Neural crest cell (in vitro differentiated cells): ENCODE measurements around the gene PCDHA5. TPM values are rescaled to one million over a fixed set of nuclear protein-coding genes. Genes with fewer than 3 reads are reported as not detected.
A peak's percentile ranks its signal among the peaks of the same experiment; 100 is the strongest.

Experiments
- DNase-seq: peaks from one replicate; pipeline ENCODE4 v3.0.0; 2021; ENCODE audit warnings: low read depth, mixed read lengths, low spot score
- H3K27ac Mint-ChIP-seq: one replicate; pipeline ENCODE4 v1.8.0; 2021; ENCODE audit warnings: mild to moderate bottlenecking, mixed read lengths; ENCODE audit not compliant: unreplicated experiment
- H3K27me3 Mint-ChIP-seq: 2 replicates; pipeline ENCODE4 v1.8.0; 2021; ENCODE audit warnings: low read depth, mild to moderate bottlenecking, mixed read lengths
- H3K36me3 Mint-ChIP-seq: 2 replicates; pipeline ENCODE4 v1.8.0; 2021; ENCODE audit warnings: low read depth, mild to moderate bottlenecking, mixed read lengths
- H3K4me1 Mint-ChIP-seq: 2 replicates; pipeline ENCODE4 v1.8.0; 2021; ENCODE audit warnings: mixed read lengths
- H3K4me3 Mint-ChIP-seq: one replicate; pipeline ENCODE4 v1.8.0; 2021; ENCODE audit warnings: mild to moderate bottlenecking, mixed read lengths
- H3K9me3 Mint-ChIP-seq: 2 replicates; pipeline ENCODE4 v1.8.0; 2021; ENCODE audit warnings: mixed read lengths
- total RNA-seq: library from RNA; stranded (reverse); gene quantifications from 2 replicates; pipeline ENCODE4 v1.2.1, GENCODE V29; 2021
- TF ChIP-seq, protein P1 (sequence below): fragments of 200-600 bp; sonication (generic); conservative IDR thresholded peaks from 2 replicates; pipeline ENCODE4 v1.5.0; 2021; ENCODE audit warnings: antibody characterized with exemption, mild to moderate bottlenecking

The PCDHA5 gene
- total RNA-seq, 1 donor from 2014 or later, result 1.4 TPM

DNA sequence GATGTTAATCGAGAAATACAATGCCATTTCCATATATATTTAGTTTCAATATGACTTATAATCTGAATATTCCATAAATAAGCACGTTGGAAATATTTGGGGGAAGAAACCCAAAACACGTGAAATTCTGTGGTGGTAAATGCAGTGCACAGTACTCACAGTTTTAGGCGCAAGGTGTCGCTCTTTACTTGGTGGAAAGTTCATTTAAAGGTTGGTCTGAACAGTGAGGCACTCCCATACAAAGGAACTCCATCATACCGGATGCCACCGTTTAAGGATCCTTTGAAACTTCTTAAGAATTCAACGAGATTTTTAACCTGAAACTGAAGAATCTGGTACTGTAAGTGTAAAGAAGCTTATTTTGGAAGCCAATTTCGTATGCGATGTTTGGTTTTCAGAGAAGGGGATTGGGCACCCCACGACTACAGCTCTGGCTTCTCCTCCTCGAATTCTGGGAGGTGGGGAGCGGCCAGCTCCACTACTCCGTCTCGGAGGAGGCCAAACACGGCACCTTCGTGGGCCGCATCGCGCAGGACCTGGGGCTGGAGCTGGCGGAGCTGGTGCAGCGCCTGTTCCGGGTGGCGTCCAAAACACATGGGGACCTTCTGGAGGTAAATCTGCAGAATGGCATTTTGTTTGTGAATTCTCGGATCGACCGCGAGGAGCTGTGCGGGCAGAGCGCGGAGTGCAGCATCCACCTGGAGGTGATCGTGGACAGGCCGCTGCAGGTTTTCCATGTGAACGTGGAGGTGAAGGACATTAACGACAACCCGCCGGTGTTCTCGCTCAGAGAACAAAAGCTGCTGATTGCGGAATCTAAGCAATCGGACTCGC lies 47.5 kb downstream of the PCDHA5 start, which contains the start of gene PCDHA11:
TSS of gene PCDHA11 (plus strand) at position 237 of the 834 bp plus-strand sequence. CDS start at position 384, 147 bp downstream.
- Mint-ChIP-seq H3K36me3 (peaks cover 45% of the 10 kb centered on the region), H3K9me3 (peaks cover 17% of the 10 kb centered on the region), H3K4me1 (peaks cover 4% of the 10 kb centered on the region), H3K4me3 (peak within 1 kb of the TSS; percentile 91), H3K27ac (peak within 1 kb of the TSS; percentile 31), H3K27me3 (no peaks in the 10 kb centered on the region)
- TF ChIP-seq, protein P1, sequence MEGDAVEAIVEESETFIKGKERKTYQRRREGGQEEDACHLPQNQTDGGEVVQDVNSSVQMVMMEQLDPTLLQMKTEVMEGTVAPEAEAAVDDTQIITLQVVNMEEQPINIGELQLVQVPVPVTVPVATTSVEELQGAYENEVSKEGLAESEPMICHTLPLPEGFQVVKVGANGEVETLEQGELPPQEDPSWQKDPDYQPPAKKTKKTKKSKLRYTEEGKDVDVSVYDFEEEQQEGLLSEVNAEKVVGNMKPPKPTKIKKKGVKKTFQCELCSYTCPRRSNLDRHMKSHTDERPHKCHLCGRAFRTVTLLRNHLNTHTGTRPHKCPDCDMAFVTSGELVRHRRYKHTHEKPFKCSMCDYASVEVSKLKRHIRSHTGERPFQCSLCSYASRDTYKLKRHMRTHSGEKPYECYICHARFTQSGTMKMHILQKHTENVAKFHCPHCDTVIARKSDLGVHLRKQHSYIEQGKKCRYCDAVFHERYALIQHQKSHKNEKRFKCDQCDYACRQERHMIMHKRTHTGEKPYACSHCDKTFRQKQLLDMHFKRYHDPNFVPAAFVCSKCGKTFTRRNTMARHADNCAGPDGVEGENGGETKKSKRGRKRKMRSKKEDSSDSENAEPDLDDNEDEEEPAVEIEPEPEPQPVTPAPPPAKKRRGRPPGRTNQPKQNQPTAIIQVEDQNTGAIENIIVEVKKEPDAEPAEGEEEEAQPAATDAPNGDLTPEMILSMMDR, result peak; percentile 66
- peak; percentile 18 for DNase-seq

DNA sequence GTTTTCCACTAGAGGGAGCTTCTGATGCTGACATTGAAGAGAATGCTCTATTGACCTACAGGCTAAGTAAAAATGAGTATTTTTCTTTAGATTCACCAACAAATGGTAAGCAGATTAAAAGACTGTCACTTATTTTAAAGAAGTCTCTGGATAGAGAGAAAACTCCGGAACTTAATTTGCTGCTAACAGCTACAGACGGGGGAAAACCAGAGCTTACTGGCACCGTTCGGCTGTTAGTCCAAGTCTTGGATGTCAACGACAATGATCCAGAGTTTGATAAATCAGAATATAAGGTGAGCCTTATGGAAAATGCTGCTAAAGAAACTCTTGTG lies 48.1 kb downstream of the PCDHA5 start:
- H3K27me3 Mint-ChIP-seq, result no peaks in the 10 kb centered on the region
- TF ChIP-seq, protein P1, result no peak
- H3K9me3 Mint-ChIP-seq, result peaks cover 15% of the 10 kb centered on the region
- peak overlapping the region; percentile 91 for H3K4me3 Mint-ChIP-seq
- DNase-seq, result no peak
- peaks cover 47% of the 10 kb centered on the region for H3K36me3 Mint-ChIP-seq
- peaks cover 4% of the 10 kb centered on the region for H3K4me1 Mint-ChIP-seq
- no peak overlapping the region for H3K27ac Mint-ChIP-seq

DNA sequence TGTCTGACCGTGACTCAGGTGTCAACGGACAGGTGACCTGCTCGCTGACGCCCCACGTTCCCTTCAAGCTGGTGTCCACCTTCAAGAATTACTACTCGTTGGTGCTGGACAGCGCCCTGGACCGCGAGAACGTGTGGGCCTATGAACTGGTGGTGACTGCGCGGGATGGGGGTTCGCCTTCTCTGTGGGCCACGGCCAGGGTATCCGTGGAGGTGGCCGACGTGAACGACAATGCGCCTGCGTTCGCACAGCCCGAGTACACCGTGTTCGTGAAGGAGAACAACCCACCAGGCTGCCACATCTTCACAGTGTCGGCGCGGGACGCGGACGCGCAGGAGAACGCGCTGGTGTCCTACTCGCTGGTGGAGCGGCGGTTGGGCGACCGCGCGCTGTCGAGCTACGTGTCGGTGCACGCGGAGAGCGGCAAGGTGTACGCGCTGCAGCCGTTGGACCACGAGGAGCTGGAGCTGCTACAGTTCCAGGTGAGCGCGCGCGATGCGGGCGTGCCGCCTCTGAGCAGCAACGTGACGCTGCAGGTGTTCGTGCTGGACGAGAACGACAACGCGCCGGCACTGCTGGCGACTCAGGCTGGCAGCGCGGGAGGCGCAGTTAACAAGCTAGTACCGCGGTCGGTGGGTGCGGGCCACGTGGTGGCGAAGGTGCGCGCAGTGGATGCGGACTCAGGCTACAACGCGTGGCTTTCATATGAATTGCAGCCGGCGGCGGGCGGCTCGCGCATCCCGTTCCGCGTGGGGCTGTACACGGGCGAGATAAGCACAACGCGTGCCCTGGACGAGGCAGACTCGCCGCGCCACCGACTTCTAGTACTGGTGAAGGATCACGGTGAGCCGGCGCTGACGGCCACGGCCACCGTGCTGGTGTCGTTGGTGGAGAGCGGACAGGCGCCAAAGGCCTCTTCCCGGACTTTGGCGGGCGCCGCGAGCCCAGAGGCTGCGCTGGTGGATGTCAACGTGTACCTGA lies 49.1 kb downstream of the PCDHA5 start:
- no peak for DNase-seq
- Mint-ChIP-seq H3K4me3 (no peak overlapping the region), H3K36me3 (peaks cover 53% of the 10 kb centered on the region), H3K27ac (no peak overlapping the region), H3K4me1 (peaks cover 10% of the 10 kb centered on the region), H3K9me3 (peaks cover 18% of the 10 kb centered on the region), H3K27me3 (no peaks in the 10 kb centered on the region)
- TF ChIP-seq, protein P1, result no peak

Other genes with a start within 250 kb of the PCDHA5 start
- 0.28 and 0.55 TPM in 2 replicates for gene CD14, start 188.4 kb upstream of the PCDHA5 start, total RNA-seq
- 25.2 and 27.4 TPM in 2 replicates for gene TMCO6, start 182.2 kb upstream of the PCDHA5 start, total RNA-seq
- gene NDUFA2, start 174.0 kb upstream of the PCDHA5 start, total RNA-seq, result 62.7 and 69.7 TPM in 2 replicates
- gene IK, start 173.8 kb upstream of the PCDHA5 start, total RNA-seq, result 80.0 and 87.3 TPM in 2 replicates
- 23.6 and 24.0 TPM in 2 replicates for gene WDR55, start 156.7 kb upstream of the PCDHA5 start, total RNA-seq
- gene DND1, start 148.0 kb upstream of the PCDHA5 start, total RNA-seq, result 4.2 and 4.6 TPM in 2 replicates
- 92.7 and 98.7 TPM in 2 replicates for gene HARS1, start 130.2 kb upstream of the PCDHA5 start, total RNA-seq
- 31.8 and 33.2 TPM in 2 replicates for gene HARS2, start 130.2 kb upstream of the PCDHA5 start, total RNA-seq
- gene ZMAT2, start 121.2 kb upstream of the PCDHA5 start, total RNA-seq, result 53.0 and 55.0 TPM in 2 replicates
- 0.07 TPM in 1 of 2 replicates, not detected in the other for gene PCDHA1, start 35.5 kb upstream of the PCDHA5 start, total RNA-seq
- 1.2 TPM in 2 replicates for gene PCDHA2, start 26.8 kb upstream of the PCDHA5 start, total RNA-seq
- gene PCDHA3, start 20.6 kb upstream of the PCDHA5 start, total RNA-seq, result 0.32 and 0.37 TPM in 2 replicates
- gene PCDHA4, start 14.5 kb upstream of the PCDHA5 start, total RNA-seq, result 9.0 and 9.9 TPM in 2 replicates
- gene PCDHA6, start 6.3 kb downstream of the PCDHA5 start, total RNA-seq, result 11.4 and 12.1 TPM in 2 replicates
- gene PCDHA7, start 12.7 kb downstream of the PCDHA5 start, total RNA-seq, result 1.9 and 2.3 TPM in 2 replicates
- 1.9 and 2.3 TPM in 2 replicates for gene PCDHA8, start 19.6 kb downstream of the PCDHA5 start, total RNA-seq
- gene PCDHA9, start 26.8 kb downstream of the PCDHA5 start, total RNA-seq, result 1.4 TPM in 2 replicates
- gene PCDHA10, start 34.3 kb downstream of the PCDHA5 start, total RNA-seq, result 7.3 and 7.4 TPM in 2 replicates
- gene PCDHA11, start 47.3 kb downstream of the PCDHA5 start, total RNA-seq, result 6.5 and 6.8 TPM in 2 replicates
- 5.5 and 6.6 TPM in 2 replicates for gene PCDHA12, start 53.7 kb downstream of the PCDHA5 start, total RNA-seq
- gene PCDHA13, start 60.5 kb downstream of the PCDHA5 start, total RNA-seq, result 1.2 and 1.3 TPM in 2 replicates
- gene PCDHAC1, start 104.7 kb downstream of the PCDHA5 start, total RNA-seq, result 4.1 and 4.4 TPM in 2 replicates
- 1.8 and 1.9 TPM in 2 replicates for gene PCDHAC2, start 144.9 kb downstream of the PCDHA5 start, total RNA-seq
- 0.14 and 0.23 TPM in 2 replicates for gene PCDHB1, start 229.8 kb downstream of the PCDHA5 start, total RNA-seq